GM18909 (cell line): Measurements from ENCODE around the gene STX11.

Source experiments
- ATAC-seq: cut with Tn5 transposase; IDR thresholded peaks from one replicate; pipeline ENCODE4 v1.9.1; 2021; ENCODE audit warnings: mild to moderate bottlenecking; ENCODE audit not compliant: unreplicated experiment, poor library complexity

Gene STX11

DNA sequence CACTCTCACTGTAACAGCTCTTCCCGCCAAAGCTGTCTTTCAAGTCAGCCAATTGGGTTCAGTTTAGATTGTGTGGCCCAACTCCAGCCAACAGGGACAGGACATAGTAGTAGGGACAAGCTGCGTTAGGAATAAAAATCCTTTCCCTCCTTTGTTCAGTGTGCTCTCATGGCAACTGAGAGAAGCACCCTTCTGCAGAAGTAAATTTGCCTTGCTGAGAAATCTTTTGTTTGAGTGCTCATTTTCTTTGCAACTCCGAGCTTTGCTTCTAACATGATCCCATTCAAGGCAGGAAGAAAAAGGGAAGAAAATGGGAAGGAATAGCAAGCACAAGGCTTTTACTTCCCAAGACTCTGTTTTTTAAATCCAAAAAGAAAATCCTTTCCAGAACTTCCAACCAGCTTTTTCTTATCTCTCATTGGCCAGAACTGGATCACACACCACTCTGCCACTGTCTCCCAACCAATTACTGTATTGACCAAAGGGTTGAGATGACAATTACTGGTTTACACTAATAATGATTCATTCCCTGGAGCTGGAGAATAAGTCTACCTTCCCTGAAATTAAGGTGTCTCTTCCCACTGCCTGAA, 52.7 kb downstream of the STX11 start:
- no peak for ATAC-seq

DNA sequence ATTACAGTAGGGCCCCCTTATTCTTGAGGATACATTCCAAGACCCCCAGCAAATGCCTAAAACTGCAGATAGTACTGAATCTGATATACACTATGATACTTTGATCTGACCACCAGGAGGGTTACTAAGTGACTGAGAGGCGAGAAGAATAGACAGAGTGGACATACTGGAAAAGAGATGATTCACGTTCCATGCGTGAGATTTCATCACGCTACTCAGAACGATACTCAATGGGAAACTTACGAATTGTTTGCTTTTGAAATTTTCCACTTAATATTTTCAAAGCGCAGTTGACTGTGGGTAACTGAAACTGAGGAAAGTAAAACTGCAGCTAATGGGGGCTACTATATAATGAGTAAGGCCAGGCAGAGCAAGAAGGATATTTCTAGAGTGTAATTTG, 60.8 kb downstream of the STX11 start:
- no peak for ATAC-seq

DNA sequence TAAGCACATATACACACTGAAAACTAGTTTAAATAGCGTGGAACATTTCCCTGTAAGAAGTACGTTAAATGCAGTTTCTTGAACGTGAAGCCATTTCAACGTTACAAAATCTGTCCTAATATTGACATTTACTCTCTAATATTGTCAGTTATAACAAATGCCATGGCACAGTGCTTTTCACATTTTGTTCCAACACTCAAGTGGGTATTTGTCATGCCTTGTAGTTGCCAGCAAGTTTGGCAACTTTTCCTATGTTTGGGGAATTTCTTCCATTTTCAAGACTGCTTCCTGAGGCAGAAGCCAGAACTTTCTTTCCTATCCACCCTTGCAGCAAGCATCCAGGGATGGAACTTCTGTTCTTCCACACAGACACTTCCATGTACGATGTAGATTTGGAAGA, 63.0 kb downstream of the STX11 start:
- ATAC-seq: no peak

DNA sequence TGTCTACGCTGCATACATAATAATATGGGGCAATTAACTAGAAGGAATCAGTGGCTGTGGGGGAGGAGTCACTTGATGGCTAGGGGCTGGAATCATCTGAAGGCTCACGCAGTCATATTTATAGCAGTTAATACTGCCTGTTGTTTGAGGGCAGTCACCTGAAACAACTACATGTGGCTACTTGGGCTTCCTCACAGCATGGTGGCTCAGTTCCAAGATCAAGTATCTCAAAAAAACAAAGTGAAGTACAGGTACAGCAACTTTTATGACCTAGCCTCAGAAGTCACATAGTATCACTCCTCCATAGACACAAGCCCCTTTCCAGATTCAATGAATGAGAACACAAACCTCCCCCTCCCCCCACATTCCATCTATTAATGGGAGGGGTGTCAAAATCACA, 63.7 kb downstream of the STX11 start:
- ATAC-seq: no peak

DNA sequence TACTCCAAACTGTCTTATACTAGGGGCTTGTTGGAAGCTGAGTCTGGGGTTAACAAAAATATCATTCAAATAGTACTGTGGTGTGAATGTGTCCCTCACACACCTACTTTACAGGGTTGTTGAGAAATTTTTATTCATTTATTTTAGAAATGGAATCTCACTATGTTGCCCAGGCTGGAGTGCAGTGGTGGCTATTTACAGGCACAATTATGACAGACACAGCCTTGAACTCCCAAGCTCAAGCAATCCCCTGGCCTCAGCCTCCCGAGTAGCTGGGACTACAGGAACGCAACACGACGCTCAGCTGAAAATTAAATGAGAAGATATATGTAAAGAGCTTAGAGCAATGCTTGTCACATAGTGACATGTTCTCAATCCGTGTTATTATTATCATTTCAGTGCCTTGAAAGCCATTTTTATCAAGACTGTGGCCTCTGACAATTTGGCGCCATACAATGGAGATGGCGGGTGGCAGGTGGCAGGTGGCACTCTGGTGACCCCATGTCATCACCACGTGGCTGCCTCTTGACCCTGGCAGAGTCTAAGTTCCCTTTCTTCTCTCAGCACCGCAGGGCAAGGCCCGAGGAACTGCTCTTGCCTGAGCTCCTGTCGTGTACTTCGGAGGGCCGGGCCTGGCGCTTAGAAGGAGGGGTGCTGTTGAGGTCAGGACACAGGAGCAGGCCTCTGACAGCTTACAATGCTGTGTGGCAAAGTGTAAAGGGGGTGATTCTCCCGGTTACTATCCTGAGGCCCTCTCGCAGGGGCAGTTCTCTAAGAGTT, 64.5 kb downstream of the STX11 start:
- ATAC-seq: no peak

DNA sequence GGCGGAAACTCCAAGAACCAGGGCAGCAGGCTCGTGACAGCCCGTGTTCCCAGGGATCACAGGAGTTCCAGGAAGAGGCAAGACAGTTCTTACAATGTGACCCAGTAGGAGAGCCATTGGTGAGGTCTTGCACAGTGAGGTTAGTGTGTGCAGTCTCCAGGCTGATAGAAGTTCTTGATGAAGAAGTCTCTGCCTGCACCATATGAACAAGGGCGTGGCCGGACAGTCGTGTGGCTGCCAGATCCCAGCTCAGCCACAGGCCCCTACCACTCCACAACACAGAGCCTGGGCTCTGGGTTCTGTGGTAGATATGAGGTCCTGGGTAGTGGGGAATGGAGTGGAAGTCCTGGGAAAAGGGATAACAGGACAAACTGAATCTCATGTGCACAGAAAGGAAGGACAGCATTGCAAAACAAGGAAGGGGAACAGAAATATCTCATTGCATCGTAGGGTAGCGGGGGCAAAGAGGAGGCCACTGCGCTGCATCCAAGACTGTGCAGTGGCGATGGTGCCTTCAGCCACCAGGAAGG, 65.2 kb downstream of the STX11 start:
- peak; percentile 20 for ATAC-seq

DNA sequence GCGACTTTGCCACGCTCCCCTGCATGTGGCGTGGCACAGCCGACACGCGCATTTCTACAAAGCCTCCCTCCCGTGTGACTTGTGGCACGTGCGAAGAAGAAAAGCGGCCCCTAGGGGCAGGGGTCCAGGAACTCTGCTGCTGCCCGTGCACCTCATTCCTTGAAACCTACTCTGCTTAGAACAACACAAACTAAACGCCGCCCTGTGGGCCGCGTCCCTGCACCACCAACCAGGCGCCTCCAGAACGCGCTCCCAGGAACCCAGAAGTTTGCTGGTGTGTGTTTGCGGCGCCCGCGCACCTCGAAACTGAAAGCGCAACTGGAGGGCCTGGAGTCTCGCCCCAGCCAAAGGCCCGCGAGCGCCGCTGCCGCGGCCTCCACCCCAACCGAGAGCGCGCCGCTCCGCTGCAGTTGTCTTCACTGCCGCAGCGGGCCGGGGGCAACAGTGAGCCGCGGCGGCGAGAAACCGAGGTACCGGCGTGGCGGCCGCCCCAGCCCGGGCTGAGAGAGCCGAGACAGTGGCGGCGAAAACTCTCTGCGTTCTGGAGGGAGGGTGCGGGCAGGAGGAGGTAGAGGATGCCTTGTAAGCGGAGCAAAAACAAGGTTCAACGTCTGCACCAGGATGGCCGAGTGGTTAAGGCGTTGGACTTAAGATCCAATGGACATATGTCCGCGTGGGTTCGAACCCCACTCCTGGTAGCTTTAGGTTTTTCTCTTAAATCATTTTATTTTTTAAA, 65.8 kb downstream of the STX11 start:
- peak; percentile 90 for ATAC-seq

DNA sequence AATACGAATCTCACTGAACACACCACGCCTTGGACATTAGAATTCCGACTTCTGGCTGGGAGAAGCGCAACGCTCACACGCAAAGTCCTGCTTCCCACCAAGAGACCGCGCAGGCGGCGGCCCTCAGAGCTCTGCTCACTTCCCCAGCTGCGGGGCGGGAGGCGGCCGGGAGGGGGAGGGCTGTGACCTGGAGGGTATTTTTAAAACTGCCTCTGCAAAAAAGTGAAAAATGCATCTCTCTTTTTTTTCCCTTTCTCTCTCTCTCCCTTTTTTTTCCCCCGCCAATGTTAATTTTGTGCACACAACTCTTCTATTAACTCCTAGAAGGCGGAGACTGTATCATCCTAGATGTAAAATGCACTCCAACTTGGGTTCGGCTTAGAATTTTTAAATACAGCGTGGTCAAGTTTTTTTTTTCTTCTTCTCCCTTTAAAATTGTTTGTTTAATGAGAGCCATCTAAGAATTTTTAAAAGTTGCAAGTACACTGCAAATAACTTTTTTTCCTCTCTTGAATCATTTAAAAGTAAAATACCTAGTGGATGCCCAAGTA, 66.4 kb downstream of the STX11 start:
- ATAC-seq: peak; percentile 55

DNA sequence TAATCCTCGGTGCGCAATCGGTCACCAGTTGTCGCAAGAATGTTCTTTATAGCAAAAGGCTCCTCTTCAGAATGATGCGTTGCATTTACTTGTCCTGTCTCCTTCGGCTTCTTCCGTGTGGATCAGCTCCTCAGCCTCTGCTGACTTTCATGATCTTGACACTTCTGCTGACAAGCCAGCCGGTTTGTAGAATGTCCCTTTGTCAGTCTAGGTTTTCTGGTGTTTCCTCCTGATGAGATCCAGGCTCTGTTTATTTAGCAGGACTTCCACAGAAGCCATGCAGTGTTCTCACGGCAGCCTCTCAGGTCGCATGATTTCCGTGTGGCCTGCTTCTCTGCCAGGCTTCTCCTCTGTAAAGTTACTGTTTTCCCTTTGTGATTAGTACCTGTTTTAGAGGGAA, 66.9 kb downstream of the STX11 start:
- no peak for ATAC-seq

DNA sequence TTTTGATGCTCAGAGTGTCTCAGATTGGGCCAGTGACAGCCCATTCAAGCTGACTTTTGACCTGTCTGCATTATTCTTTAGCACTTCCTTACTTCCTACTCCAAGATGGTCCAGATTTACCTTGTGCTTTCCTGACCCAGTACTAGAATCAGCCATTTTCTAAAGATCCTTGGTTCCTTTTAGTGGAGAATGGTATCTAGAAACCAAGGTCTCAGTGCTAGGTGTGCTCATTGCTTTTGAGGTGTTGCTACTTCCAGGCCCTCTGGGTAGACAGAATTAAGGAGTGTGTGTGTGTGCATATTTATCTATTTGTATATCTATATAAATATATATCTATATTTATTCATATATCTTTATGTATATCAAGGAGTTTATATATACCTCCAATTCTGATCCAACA, 67.5 kb downstream of the STX11 start:
- no peak for ATAC-seq

DNA sequence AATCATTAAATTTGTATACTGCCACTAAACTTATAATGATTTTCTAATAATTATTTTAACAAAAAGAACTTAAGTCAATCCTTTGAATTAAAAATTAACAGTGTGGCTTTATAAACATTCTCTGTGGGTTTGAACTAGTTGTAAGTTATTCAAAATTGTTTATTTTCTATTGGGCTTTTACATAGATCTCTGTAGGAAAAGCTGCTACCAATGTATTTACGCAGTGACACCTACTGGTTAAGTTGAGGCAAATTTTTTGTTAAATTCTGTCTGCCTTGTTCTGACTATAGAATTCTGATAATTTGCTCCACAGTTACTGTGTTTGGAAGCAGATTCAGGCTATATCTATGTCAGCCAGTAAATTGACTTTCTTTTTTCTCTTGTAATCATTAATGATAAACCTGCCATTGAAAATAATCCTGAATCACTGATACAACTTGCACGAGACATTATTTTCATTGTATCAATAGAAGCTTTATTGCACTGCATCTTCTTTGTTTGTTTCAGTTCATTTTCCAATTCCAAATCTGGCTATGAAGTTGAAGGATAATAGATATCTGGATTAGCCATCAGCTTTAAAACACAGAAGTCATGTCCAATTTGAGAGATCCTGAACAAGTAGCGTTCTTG, 68.9 kb downstream of the STX11 start:
- ATAC-seq: no peak

DNA sequence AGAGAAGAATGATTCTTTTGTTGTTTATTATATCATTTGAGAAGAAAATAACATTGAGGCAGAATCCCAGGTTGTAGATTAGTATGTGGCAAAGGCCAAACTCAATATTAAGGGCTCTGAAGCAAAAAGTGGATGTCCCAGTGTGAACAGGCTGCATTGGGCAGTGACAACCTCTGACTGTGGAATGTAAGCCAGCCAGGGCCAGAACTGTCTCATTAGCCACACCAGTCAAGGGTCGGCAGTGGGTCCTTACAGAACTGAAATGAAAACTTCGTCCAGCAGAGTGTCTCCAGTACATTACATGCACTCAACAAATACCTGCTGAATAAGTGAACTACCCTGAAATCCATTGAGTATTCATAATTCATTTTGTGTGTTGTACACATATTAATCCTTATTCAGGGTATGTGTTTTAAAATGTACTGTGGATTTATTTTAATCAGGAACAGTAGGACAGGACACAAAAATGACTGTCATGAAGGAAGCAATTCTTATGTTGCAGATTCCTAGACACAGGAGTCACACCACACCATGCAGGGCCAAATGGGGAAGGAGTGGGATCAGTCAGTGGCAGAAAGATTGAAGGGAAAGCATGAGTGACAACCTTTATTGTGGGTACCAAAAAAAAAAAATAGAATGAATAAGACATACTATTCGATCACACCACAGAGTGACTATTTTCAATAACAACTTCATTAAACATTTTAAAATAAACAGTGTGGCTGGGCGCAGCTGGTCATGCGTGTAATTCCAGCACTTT, 69.9 kb downstream of the STX11 start:
- no peak for ATAC-seq

DNA sequence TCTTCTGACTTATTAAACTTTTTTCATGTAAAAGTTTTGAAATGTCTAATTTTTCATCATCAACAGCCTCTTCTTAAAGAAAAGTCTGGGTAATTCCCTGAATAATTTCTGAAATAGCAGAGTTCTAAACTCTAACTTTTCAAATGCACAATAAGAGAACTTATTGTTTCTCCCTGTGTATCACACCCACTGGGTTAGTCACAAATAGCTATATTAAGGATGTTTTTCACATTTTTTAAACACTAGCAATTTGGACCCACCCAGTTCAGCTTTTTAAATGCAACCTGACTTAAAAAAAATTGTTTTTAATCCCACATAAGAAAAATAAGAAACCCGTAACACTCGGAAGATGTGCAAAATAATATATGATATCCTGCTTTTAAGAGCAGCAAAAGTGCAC, 73.4 kb downstream of the STX11 start:
- ATAC-seq: no peak

DNA sequence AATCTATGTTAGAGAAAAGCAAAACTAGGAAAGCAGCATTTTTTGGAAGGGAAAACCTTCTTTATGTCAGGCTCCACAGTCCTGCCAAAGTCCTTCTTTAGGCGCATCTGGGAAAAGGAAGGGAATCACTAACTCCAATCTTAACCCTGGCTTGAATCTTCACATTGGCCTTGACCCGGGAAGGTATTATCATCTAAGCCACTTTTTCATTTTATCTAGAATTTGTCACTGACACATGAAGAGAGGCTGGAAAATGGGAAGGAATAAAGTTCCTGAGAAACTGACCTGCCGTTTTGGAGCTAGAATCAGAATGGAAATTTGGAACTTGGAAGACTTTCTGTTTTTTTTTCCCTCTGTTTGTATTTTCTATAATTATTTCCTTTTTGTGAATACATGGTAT, 81.4 kb downstream of the STX11 start:
- no peak for ATAC-seq

DNA sequence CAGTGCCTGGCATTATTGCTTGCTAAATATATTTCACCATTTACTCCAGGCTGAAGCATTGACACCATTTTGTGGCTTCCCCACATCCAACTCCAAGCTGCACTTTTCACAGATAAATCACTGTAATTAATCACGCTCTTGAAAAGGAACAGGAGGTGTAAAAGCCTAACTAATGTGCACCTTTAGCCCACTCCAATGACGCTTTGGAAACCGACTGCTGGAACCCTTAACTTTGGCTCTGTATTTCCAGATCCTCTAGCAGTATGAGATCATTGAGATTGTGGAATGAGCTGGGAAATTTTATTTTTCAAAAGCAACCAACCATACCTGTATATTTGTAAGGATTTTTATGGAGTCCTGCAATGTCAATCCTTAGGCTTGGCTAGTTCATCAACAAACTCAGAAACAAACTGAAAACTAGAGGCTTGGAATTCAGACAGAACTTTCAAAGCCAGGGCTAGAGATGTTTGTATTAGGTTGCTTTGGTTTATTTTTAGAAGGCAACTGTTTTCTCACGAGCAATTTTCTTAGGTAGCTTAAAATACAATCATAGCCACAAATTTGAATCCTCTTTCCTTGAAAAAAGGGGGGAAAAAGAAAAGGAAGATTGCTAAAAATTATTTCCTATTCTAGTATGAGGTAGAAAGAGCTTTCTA, 82.0 kb downstream of the STX11 start:
- ATAC-seq: no peak

DNA sequence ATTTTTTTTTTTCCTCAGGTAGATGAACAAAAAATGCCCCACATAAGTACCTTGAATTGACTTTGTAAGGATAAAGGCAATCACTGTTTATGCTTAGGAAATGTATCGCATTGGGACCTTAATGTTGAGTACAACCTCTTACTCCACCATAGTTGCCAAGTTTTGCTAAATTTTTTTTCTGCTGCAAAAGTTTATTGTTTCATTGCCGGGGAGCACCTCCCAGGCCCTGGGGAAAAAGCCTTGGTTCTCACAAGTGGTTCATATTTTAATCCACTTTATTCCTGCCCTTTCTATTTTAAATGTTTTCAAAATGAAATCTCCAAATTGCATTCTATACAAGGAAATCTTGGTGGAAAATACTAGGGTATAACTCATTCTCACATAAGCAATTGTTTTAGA, 82.5 kb downstream of the STX11 start:
- no peak for ATAC-seq

DNA sequence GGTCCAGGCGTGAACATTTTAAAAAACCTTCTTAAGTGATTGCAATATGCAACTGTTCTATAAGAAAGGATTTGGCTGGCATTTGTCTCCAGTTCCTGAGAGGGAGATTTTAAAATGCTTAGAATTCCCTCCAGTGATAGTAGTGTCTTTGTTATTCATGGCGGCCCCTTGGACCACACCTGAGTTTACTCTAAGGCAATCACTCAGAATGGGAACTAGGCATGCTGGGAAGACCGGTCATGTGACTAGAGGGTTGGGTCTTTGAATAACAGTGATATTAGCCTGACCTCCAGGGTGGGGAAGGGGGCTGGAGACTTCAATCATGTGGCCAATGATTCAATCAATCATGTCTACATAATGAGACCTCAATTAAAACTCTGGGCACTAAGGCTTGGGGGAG, 84.1 kb downstream of the STX11 start:
- no peak for ATAC-seq

DNA sequence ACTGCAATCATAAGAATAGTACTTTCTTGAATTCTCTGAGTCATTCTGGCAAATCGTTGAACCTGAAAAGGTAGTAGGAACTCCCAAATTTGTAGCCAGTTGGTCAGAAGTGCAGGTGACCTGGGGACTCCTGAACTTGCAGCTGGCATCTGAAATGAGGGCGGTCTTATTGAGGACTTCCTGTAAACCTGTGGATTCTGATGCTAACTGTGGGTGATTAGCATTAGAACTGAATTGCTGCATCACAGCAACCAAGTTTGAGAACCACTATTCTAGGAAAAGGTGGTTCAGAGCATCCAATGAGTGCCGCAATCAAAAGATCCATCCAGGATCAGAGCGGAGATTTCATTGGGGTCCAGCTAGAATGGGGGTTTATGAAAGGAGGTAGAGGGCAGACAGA, 84.6 kb downstream of the STX11 start:
- ATAC-seq: no peak
